Urothelium cell line (cell line): ENCODE measurements around the gene GRWD1.
A peak's percentile ranks its signal among the peaks of the same experiment; 100 is the strongest.

Experiments
- DNase-seq: peaks from one replicate; pipeline ENCODE4 v3.0.0; 2011; ENCODE audit warnings: low spot score, mixed read lengths
- FAIRE-seq: peaks from 2 replicates; lab custom pipeline; 2011; peaks lifted over from hg19 to GRCh38; lab: Jason Lieb, UNC

GRWD1 gene

GRCh38 chr19:48493718-48494401 is 48.1 kb downstream of the GRWD1 start:
- no peak for FAIRE-seq
- DNase-seq = no peak

GRCh38 chr19:48495396-48495795 is 49.6 kb downstream of the GRWD1 start:
- DNase-seq (no peak), FAIRE-seq (no peak)

- FAIRE-seq (no peak), DNase-seq (no peak)
Measured at GRCh38 chr19:48496959-48497727, 51.4 kb downstream of the GRWD1 start.

- FAIRE-seq (no peak), DNase-seq (no peak)
Measured at GRCh38 chr19:48497728-48498594, 52.2 kb downstream of the GRWD1 start.

GRCh38 chr19:48498595-48499311 is 53.0 kb downstream of the GRWD1 start:
- no peak for DNase-seq
- no peak for FAIRE-seq

GRCh38 chr19:48499316-48500090 is 53.7 kb downstream of the GRWD1 start:
- DNase-seq = no peak
- FAIRE-seq = no peak

GRCh38 chr19:48500830-48501493 is 55.2 kb downstream of the GRWD1 start:
- DNase-seq (no peak), FAIRE-seq (no peak)

- DNase-seq = peak; percentile 25
- FAIRE-seq = no peak
Measured at GRCh38 chr19:48501494-48502349, 55.9 kb downstream of the GRWD1 start.

GRCh38 chr19:48502350-48503018 is 56.7 kb downstream of the GRWD1 start:
- no peak for DNase-seq
- no peak for FAIRE-seq

- DNase-seq (peak; percentile 57), FAIRE-seq (no peak)
Measured at GRCh38 chr19:48506138-48506733, 60.5 kb downstream of the GRWD1 start.
